Neuronal stem cell (in vitro differentiated cells): ENCODE data around the gene GAS2L1.
A peak's percentile ranks its signal among the peaks of the same experiment; 100 is the strongest.

Experiments
- DNase-seq: peaks from one replicate; pipeline ENCODE4 v3.0.0-alpha.2; 2013; ENCODE audit warnings: low spot score
- H2AFZ ChIP-seq: one replicate; pipeline ENCODE4 v1.6.1; 2013; ENCODE audit warnings: mild to moderate bottlenecking, low read length, inconsistent platforms
- H2AK5ac ChIP-seq: 2 replicates; pipeline ENCODE4 v1.6.1; 2013; ENCODE audit warnings: low read depth, mild to moderate bottlenecking, inconsistent platforms, low read length, moderate library complexity, mixed read lengths
- H2BK120ac ChIP-seq: 2 replicates; pipeline ENCODE4 v1.6.1; 2013; ENCODE audit warnings: low read depth, mild to moderate bottlenecking, inconsistent platforms, low read length, moderate library complexity, mixed read lengths
- H2BK12ac ChIP-seq: one replicate; pipeline ENCODE4 v1.6.1; 2013; ENCODE audit warnings: low read length, inconsistent platforms
- H2BK15ac ChIP-seq: 2 replicates; pipeline ENCODE4 v1.6.1; 2013; ENCODE audit warnings: mild to moderate bottlenecking, low read length, inconsistent platforms, mixed read lengths
- H2BK5ac ChIP-seq: one replicate; pipeline ENCODE4 v1.6.1; 2013; ENCODE audit warnings: inconsistent platforms, mild to moderate bottlenecking, low read length, moderate library complexity
- H3K14ac ChIP-seq: one replicate; pipeline ENCODE4 v1.6.1; 2013; ENCODE audit warnings: low read length, inconsistent platforms
- H3K18ac ChIP-seq: 2 replicates; pipeline ENCODE4 v1.6.1; 2013; ENCODE audit warnings: low read length, inconsistent platforms
- H3K23ac ChIP-seq: 2 replicates; pipeline ENCODE4 v1.6.1; 2013; ENCODE audit warnings: low read depth, mild to moderate bottlenecking, mixed read lengths, low read length, inconsistent platforms; ENCODE audit not compliant: poor library complexity
- H3K27ac ChIP-seq: replicated peaks from 3 replicates; pipeline ENCODE4 v1.5.1; 2013; ENCODE audit warnings: low read length, inconsistent platforms
- H3K27me3 ChIP-seq, 3 experiments: 2 replicates each; pipeline ENCODE4 v1.6.1; 2013; ENCODE audit warnings: low read length in 3 of 3, mild to moderate bottlenecking in 2 of 3, inconsistent platforms in 1 of 3, low read depth in 1 of 3, mixed read lengths in 1 of 3, moderate library complexity in 1 of 3; ENCODE audit not compliant: control insufficient read depth in 3 of 3, insufficient read depth in 3 of 3
- H3K36me3 ChIP-seq, 2 donors: replicated peaks in 1 of 2; 2 replicates each; pipeline ENCODE4 v1.6.1; 2013; ENCODE audit warnings: low read length in 2 of 2; ENCODE audit not compliant: control insufficient read depth in 2 of 2, insufficient read depth in 2 of 2
- H3K4ac ChIP-seq: 2 replicates; pipeline ENCODE4 v1.6.1; 2013; ENCODE audit warnings: inconsistent platforms, mild to moderate bottlenecking, low read length, moderate library complexity
- H3K4me1 ChIP-seq, 2 donors: 1 replicate in 1 of 2; 2 replicates in 1 of 2; pipeline ENCODE4 v1.6.1; 2013; ENCODE audit warnings: low read length in 2 of 2, low read depth in 1 of 2; ENCODE audit not compliant: control insufficient read depth in 2 of 2, insufficient read depth in 1 of 2
- H3K4me2 ChIP-seq: one replicate; pipeline ENCODE4 v1.6.1; 2013; ENCODE audit warnings: mild to moderate bottlenecking, low read length, inconsistent platforms; ENCODE audit not compliant: insufficient read depth, poor library complexity, severe bottlenecking
- H3K4me3 ChIP-seq, 2 donors: 2 replicates each; pipeline ENCODE4 v1.5.1; 2013; ENCODE audit warnings: low read length in 2 of 2, mild to moderate bottlenecking in 2 of 2, inconsistent platforms in 1 of 2, moderate library complexity in 1 of 2
- H3K79me1 ChIP-seq: one replicate; pipeline ENCODE4 v1.6.1; 2013; ENCODE audit warnings: low read depth, mild to moderate bottlenecking, inconsistent platforms, low read length, moderate library complexity
- H3K9ac ChIP-seq: one replicate; pipeline ENCODE4 v1.6.1; 2013; ENCODE audit warnings: mild to moderate bottlenecking, low read depth, low read length, inconsistent platforms; ENCODE audit not compliant: poor library complexity
- H3K9me3 ChIP-seq, 2 donors: replicated peaks in 1 of 2; 2 replicates each; pipeline versions ENCODE3 to v1.6.1; 2013; ENCODE audit warnings: low read length in 2 of 2, mild to moderate bottlenecking in 2 of 2, inconsistent platforms in 1 of 2, low read depth in 1 of 2, mixed read lengths in 1 of 2, moderate library complexity in 1 of 2; ENCODE audit not compliant: control insufficient read depth in 2 of 2, insufficient read depth in 1 of 2
- H4K8ac ChIP-seq: one replicate; pipeline ENCODE4 v1.6.1; 2013; ENCODE audit warnings: low read depth, mild to moderate bottlenecking, inconsistent platforms, low read length, moderate library complexity
- H4K91ac ChIP-seq: one replicate; pipeline ENCODE4 v1.6.1; 2013; ENCODE audit warnings: low read length, low read depth, mild to moderate bottlenecking, inconsistent platforms; ENCODE audit not compliant: poor library complexity
- WGBS, 2 donors: extraction: QIAGEN DNeasy Blood & Tissue Kit; methylation state at CpG; one replicate each; pipeline ENCODE4 v1.1.7; 2013; ENCODE audit warnings: missing lambda C conversion rate in 2 of 2, mixed read lengths in 1 of 2; ENCODE audit not compliant: insufficient read length in 2 of 2, insufficient replicate concordance in 1 of 2; ENCODE audit errors: extremely low coverage in 2 of 2; 5-methylcytosine and 5-hydroxymethylcytosine counted together

GAS2L1 gene

GRCh38 chr22:29313576-29314466 is 7.4 kb downstream of the GAS2L1 start:
- no peak overlapping the region for H2BK120ac ChIP-seq
- no peak overlapping the region for H3K4me3 ChIP-seq
- no peak overlapping the region for H3K4me2 ChIP-seq
- peak overlapping the region; percentile 29 for H3K23ac ChIP-seq
- no peaks in the 10 kb centered on the region for H3K79me1 ChIP-seq
- no peak overlapping the region for H2BK12ac ChIP-seq
- H3K18ac ChIP-seq = peak overlapping the region; percentile 0
- no peak overlapping the region for H3K4ac ChIP-seq
- peaks cover 14 to 26% of the 10 kb centered on the region in 2 donors for H3K4me1 ChIP-seq
- H2BK15ac ChIP-seq = no peak overlapping the region
- no peak overlapping the region for H4K8ac ChIP-seq
- no peak overlapping the region for H2BK5ac ChIP-seq
- H2AK5ac ChIP-seq = peak overlapping the region; percentile 9
- H3K27ac ChIP-seq = no peak overlapping the region
- H4K91ac ChIP-seq = no peak overlapping the region
- H3K14ac ChIP-seq = no peak overlapping the region
- H2AFZ ChIP-seq = no peak overlapping the region
- H3K9me3 ChIP-seq = peaks cover 0 to 9% of the 10 kb centered on the region in 2 donors
- H3K9ac ChIP-seq = no peak overlapping the region
- no CpG with 5 or more reads among the region's 51 CpGs for WGBS, 2 donors
- H3K36me3 ChIP-seq = no peaks in the 10 kb centered on the region
- H3K27me3 ChIP-seq = peaks cover 32 to 42% (median 41%) of the 10 kb centered on the region in 3 experiments
- DNase-seq = no peak

GRCh38 chr22:29314537-29315285 is 8.3 kb downstream of the GAS2L1 start:
- peak overlapping the region; percentile 90 for H3K18ac ChIP-seq
- peak overlapping the region; percentile 95 for H2BK12ac ChIP-seq
- H3K9me3 ChIP-seq = peaks cover 0 to 9% of the 10 kb centered on the region in 2 donors
- no peak overlapping the region for H4K8ac ChIP-seq
- no peak overlapping the region for H2BK120ac ChIP-seq
- H2AK5ac ChIP-seq = peak overlapping the region; percentile 50
- no peaks in the 10 kb centered on the region for H3K36me3 ChIP-seq
- no peak overlapping the region for H3K4ac ChIP-seq
- no peak overlapping the region for H2BK5ac ChIP-seq
- H3K27ac ChIP-seq = no peak overlapping the region
- DNase-seq = no peak
- WGBS, 2 donors = no CpG with 5 or more reads among the region's 69 CpGs
- H3K27me3 ChIP-seq = peaks cover 32 to 42% (median 41%) of the 10 kb centered on the region in 3 experiments
- no peaks in the 10 kb centered on the region for H3K79me1 ChIP-seq
- H2AFZ ChIP-seq = peak overlapping the region; percentile 94
- peaks cover 13 to 20% of the 10 kb centered on the region in 2 donors for H3K4me1 ChIP-seq
- peak overlapping the region; percentile 1 for H2BK15ac ChIP-seq
- H4K91ac ChIP-seq = peak overlapping the region; percentile 23
- H3K23ac ChIP-seq = peak overlapping the region; percentile 92
- peak overlapping the region; percentile 92 for H3K9ac ChIP-seq
- H3K4me3 ChIP-seq = peak overlapping the region; percentile 44 to 82
- peak overlapping the region; percentile 83 for H3K14ac ChIP-seq
- peak overlapping the region; percentile 99 for H3K4me2 ChIP-seq

- Histone ChIP-seq H3K4me1 (peaks cover 12 to 16% of the 10 kb centered on the region in 2 donors), H2BK15ac (peak within 1 kb of the TSS; percentile 1), H4K91ac (peak within 1 kb of the TSS; percentile 23), H3K79me1 (no peaks in the 10 kb centered on the region), H3K4me2 (peak within 1 kb of the TSS; percentile 99), H3K9ac (peak within 1 kb of the TSS; percentile 92), H2BK120ac (peak within 1 kb of the TSS; percentile 78), H2AFZ (peak within 1 kb of the TSS; percentile 94), H3K27ac (no peak within 1 kb of the TSS), H3K4me3 (peak within 1 kb of the TSS; percentile 44 to 82), H3K18ac (peak within 1 kb of the TSS; percentile 90), H3K14ac (peak within 1 kb of the TSS; percentile 83), H2AK5ac (peak within 1 kb of the TSS; percentile 89), H3K4ac (no peak within 1 kb of the TSS), H2BK5ac (no peak within 1 kb of the TSS), H2BK12ac (peak within 1 kb of the TSS; percentile 95), H4K8ac (peak within 1 kb of the TSS; percentile 43), H3K36me3 (no peaks in the 10 kb centered on the region), H3K23ac (peak within 1 kb of the TSS; percentile 92), H3K27me3 (peaks cover 32 to 42% (median 41%) of the 10 kb centered on the region in 3 experiments), H3K9me3 (peaks cover 0 to 9% of the 10 kb centered on the region in 2 donors)
- DNase-seq = no peak
- WGBS, 2 donors = no CpG with 5 or more reads among the region's 103 CpGs
Observed at GRCh38 chr22:29315286-29316140, 9.1 kb downstream of the GAS2L1 start, which contains the start of gene RASL10A. Gene RASL10A (minus strand): TSS chr22:29315697. CDS start chr22:29315246, 451 bp downstream.
